T-helper 2 cell treated with Interferon-gamma antibody and Interleukin-4, amounts not matched to agents 5 μg/mL and 100 μg/mL, for 36 hours (primary cell): ENCODE results near the gene PCCA.
"Not testable (repeated sequence)": the region's sequence is repeated elsewhere in the genome, so short reads cannot be mapped to it uniquely, and the experiment has no call there.

ENCODE experiments used
- DNase-seq: peaks from one replicate; pipeline ENCODE4 v3.0.0; 2021; ENCODE audit warnings: low spot score
- H3K27ac Mint-ChIP-seq: one replicate; pipeline ENCODE4 v1.8.0; 2021; ENCODE audit warnings: mild to moderate bottlenecking, mixed read lengths
- H3K27me3 Mint-ChIP-seq: one replicate; pipeline ENCODE4 v1.8.0; 2021; ENCODE audit warnings: low read depth, mixed read lengths
- H3K36me3 Mint-ChIP-seq: one replicate; pipeline ENCODE4 v1.8.0; 2021; ENCODE audit warnings: low read depth, mixed read lengths
- H3K4me1 Mint-ChIP-seq: one replicate; pipeline ENCODE4 v1.8.0; 2021; ENCODE audit warnings: low read depth, mixed read lengths
- H3K4me3 Mint-ChIP-seq: one replicate; pipeline ENCODE4 v1.8.0; 2022; ENCODE audit warnings: mild to moderate bottlenecking, moderate library complexity, mixed read lengths
- H3K9me3 Mint-ChIP-seq: one replicate; pipeline ENCODE4 v1.8.0; 2021; ENCODE audit warnings: mixed read lengths

Gene PCCA

DNA sequence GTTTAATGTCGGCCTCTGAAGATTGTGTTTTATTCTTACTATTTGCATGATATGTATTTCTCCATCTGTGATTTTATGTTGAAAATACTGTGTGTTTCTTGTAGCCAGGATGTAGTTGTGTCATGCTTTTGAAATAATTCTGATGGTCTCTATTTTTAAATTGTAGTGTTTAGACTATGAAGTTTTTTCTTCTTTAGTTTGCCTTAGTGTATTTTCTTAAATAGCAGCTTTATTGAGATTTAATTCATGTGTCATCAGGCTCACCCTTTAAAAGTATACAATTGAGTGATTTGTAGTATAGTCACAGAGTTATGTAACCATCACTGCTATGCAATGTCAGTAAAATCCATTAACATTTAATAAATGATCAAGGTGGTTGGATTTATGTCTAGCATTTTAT lies 74.5 kb downstream of the PCCA start:
- Mint-ChIP-seq H3K4me3 (no peak overlapping the region), H3K9me3 (no peaks in the 10 kb centered on the region), H3K27ac (no peak overlapping the region), H3K4me1 (peaks cover 2% of the 10 kb centered on the region), H3K36me3 (no peaks in the 10 kb centered on the region), H3K27me3 (no peaks in the 10 kb centered on the region)
- no peak for DNase-seq

- Mint-ChIP-seq H3K4me3 (no peak overlapping the region), H3K9me3 (peaks cover 7% of the 10 kb centered on the region), H3K27me3 (no peaks in the 10 kb centered on the region), H3K4me1 (peaks cover 1% of the 10 kb centered on the region), H3K36me3 (peaks cover 3% of the 10 kb centered on the region), H3K27ac (no peak overlapping the region)
- DNase-seq: no peak
Measured at GRCh38 chr13:100173203-100173602, 84.3 kb downstream of the PCCA start.

GRCh38 chr13:100174455-100174854 lies 85.6 kb downstream of the PCCA start:
- not testable (repeated sequence) for H3K4me1 Mint-ChIP-seq, H3K4me3 Mint-ChIP-seq, H3K27ac Mint-ChIP-seq, H3K27me3 Mint-ChIP-seq, H3K9me3 Mint-ChIP-seq, DNase-seq, H3K36me3 Mint-ChIP-seq

GRCh38 chr13:100175078-100175802 lies 86.3 kb downstream of the PCCA start:
- DNase-seq: no peak
- Mint-ChIP-seq H3K27me3 (no peaks in the 10 kb centered on the region), H3K4me3 (no peak overlapping the region), H3K27ac (no peak overlapping the region), H3K36me3 (peaks cover 3% of the 10 kb centered on the region), H3K4me1 (peaks cover 1% of the 10 kb centered on the region), H3K9me3 (peaks cover 7% of the 10 kb centered on the region)

- Mint-ChIP-seq H3K4me3 (no peak overlapping the region), H3K4me1 (peaks cover 1% of the 10 kb centered on the region), H3K9me3 (peaks cover 7% of the 10 kb centered on the region), H3K27me3 (no peaks in the 10 kb centered on the region), H3K36me3 (peaks cover 3% of the 10 kb centered on the region), H3K27ac (no peak overlapping the region)
- no peak for DNase-seq
Measured at GRCh38 chr13:100175803-100176182, 86.9 kb downstream of the PCCA start.

DNA sequence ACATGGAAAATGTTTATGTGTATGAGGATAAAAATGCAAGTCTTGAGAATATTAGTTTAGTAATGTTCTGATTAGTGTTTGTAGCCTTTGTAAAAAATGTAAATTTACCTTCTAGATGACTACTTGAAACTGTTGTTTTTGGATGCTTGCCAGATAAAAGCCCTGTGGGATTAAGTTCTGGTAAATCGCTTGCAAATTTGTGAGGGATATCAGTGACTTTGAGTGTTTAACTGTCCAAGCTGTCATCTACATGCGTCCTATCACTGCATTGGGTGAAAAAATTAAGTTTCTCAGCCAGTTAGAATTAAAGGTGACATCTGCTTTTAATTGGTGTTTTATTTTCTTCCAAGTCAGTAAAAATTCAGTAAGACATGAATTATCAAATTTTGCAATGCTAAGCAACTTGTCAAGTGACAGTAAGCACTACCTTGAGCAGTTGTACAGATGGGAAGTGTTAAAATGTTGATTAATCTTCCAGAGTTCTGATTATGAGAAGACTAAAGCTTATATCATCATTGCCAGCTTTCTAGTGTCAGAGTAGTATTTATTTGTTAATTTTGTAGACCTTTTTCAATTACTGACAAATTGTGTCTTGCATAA lies 88.0 kb downstream of the PCCA start:
- Mint-ChIP-seq H3K36me3 (peaks cover 2% of the 10 kb centered on the region), H3K27me3 (no peaks in the 10 kb centered on the region), H3K4me1 (peaks cover 1% of the 10 kb centered on the region), H3K9me3 (peaks cover 7% of the 10 kb centered on the region), H3K27ac (no peak overlapping the region), H3K4me3 (no peak overlapping the region)
- no peak for DNase-seq

GRCh38 chr13:100178309-100178708 lies 89.4 kb downstream of the PCCA start:
- H3K27ac Mint-ChIP-seq: no peak overlapping the region
- no peaks in the 10 kb centered on the region for H3K27me3 Mint-ChIP-seq
- H3K36me3 Mint-ChIP-seq: no peaks in the 10 kb centered on the region
- peaks cover 1% of the 10 kb centered on the region for H3K9me3 Mint-ChIP-seq
- DNase-seq: no peak
- H3K4me3 Mint-ChIP-seq: no peak overlapping the region
- H3K4me1 Mint-ChIP-seq: peaks cover 10% of the 10 kb centered on the region

DNA sequence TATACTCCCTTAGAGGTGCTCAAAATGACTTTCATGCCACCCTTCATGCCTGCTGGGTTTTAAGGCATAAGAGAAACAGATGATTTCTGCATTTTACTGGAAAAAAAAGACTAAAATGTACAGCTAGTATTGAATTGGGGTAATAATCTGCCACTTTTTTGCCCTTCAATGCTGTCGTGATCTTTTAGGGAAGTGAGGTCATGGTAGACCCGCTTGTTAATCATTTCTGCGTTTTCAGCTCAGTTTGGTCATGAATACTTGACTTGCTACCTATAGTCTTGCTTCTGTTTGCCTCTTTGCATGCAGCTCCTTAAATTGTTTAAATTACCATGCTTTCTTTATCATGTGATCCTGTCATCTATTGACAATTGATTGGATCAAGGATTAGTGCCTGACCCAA lies 90.4 kb downstream of the PCCA start:
- Mint-ChIP-seq H3K9me3 (no peaks in the 10 kb centered on the region), H3K4me3 (no peak overlapping the region), H3K36me3 (no peaks in the 10 kb centered on the region), H3K27me3 (no peaks in the 10 kb centered on the region), H3K27ac (no peak overlapping the region), H3K4me1 (peaks cover 17% of the 10 kb centered on the region)
- DNase-seq: no peak

DNA sequence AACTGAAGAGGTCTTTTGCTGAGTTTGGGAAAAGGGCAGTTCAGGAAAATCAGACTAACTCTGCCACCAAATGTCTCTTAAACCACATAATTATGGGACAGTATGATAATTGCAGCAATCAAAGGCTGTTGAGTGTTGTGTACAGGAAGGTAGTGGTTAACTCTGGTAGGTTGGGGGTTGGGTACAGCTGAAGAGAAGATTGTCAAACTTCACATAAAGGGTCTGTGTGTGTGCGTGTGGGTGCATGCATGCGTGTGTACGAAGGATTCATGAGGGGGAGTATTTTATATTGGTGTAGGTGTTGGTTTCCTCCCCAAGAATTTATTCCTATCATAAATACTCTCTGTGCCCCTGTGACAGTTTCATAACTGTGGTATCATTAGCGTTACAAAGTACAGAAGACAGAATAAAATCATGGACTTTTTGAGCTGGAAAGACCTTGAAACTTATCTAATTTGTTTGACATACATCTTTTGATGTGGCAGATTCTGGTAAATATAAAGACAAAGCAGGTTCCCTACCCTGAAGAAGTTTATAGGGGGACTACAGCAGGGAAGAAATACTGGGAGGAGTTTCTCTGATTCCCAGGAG lies 94.1 kb downstream of the PCCA start:
- Mint-ChIP-seq H3K9me3 (no peaks in the 10 kb centered on the region), H3K27ac (no peak overlapping the region), H3K36me3 (no peaks in the 10 kb centered on the region), H3K4me1 (peaks cover 15% of the 10 kb centered on the region), H3K27me3 (no peaks in the 10 kb centered on the region), H3K4me3 (no peak overlapping the region)
- no peak for DNase-seq

- Mint-ChIP-seq H3K27me3 (no peaks in the 10 kb centered on the region), H3K27ac (no peak overlapping the region), H3K4me3 (no peak overlapping the region), H3K9me3 (no peaks in the 10 kb centered on the region), H3K4me1 (peaks cover 15% of the 10 kb centered on the region), H3K36me3 (no peaks in the 10 kb centered on the region)
- DNase-seq: no peak
Measured at GRCh38 chr13:100184095-100184494, 95.2 kb downstream of the PCCA start.

GRCh38 chr13:100195568-100195967 lies 106.7 kb downstream of the PCCA start:
- Mint-ChIP-seq H3K27me3 (peaks cover 4% of the 10 kb centered on the region), H3K4me3 (no peak overlapping the region), H3K27ac (no peak overlapping the region), H3K9me3 (no peaks in the 10 kb centered on the region), H3K4me1 (no peaks in the 10 kb centered on the region), H3K36me3 (no peaks in the 10 kb centered on the region)
- DNase-seq: no peak

DNA sequence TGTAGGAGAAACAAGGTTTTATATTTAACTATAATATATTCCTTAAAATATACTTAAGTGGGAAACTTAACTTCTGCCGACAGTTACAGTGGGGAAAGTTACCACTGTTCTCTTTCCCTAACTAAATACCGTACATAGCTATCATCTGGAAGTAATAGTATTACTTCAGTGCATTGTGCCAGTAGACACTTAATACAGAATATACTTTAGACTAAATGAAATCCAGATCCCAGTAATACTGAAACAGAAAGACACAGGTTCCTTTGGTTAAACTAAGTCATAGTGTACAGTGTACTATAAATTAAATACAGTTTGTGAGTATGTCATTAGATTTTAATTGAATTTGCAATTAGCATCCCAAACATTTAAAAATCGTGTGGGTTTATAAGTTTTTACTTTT lies 107.5 kb downstream of the PCCA start:
- Mint-ChIP-seq H3K27ac (no peak overlapping the region), H3K4me3 (no peak overlapping the region), H3K9me3 (no peaks in the 10 kb centered on the region), H3K36me3 (no peaks in the 10 kb centered on the region), H3K27me3 (peaks cover 4% of the 10 kb centered on the region), H3K4me1 (no peaks in the 10 kb centered on the region)
- no peak for DNase-seq

GRCh38 chr13:100197116-100197515 lies 108.2 kb downstream of the PCCA start:
- H3K4me3 Mint-ChIP-seq: no peak overlapping the region
- H3K27me3 Mint-ChIP-seq: peaks cover 4% of the 10 kb centered on the region
- H3K9me3 Mint-ChIP-seq: no peaks in the 10 kb centered on the region
- no peak overlapping the region for H3K27ac Mint-ChIP-seq
- peaks cover 2% of the 10 kb centered on the region for H3K36me3 Mint-ChIP-seq
- no peaks in the 10 kb centered on the region for H3K4me1 Mint-ChIP-seq
- DNase-seq: no peak

- Mint-ChIP-seq H3K4me3 (no peak overlapping the region), H3K27me3 (peaks cover 4% of the 10 kb centered on the region), H3K36me3 (peaks cover 4% of the 10 kb centered on the region), H3K4me1 (no peaks in the 10 kb centered on the region), H3K9me3 (peaks cover 5% of the 10 kb centered on the region), H3K27ac (no peak overlapping the region)
- no peak for DNase-seq
Measured at GRCh38 chr13:100197591-100198365, 108.9 kb downstream of the PCCA start.
